Colonic mucosa (tissue), 4 donors: ENCODE results near the gene PAK5. TPM values are rescaled to one million over a fixed set of nuclear protein-coding genes. Genes with fewer than 3 reads are reported as not detected.

Experiments
- DNase-seq: peaks from one replicate; pipeline ENCODE4 v3.0.0-alpha.2; 2020
- H3K27ac ChIP-seq: fragments of 200-600 bp; one replicate; pipeline ENCODE4 v1.8.0; 2021
- H3K27me3 ChIP-seq: fragments of 200-600 bp; one replicate; pipeline ENCODE4 v1.8.0; 2021
- H3K36me3 ChIP-seq: fragments of 200-600 bp; one replicate; pipeline ENCODE4 v1.8.0; 2021
- H3K4me1 ChIP-seq: fragments of 200-600 bp; one replicate; pipeline ENCODE4 v1.8.0; 2021; ENCODE audit warnings: mild to moderate bottlenecking
- H3K4me3 ChIP-seq: fragments of 200-600 bp; one replicate; pipeline ENCODE4 v1.8.0; 2021
- H3K9ac ChIP-seq, 2 donors: one replicate each; pipeline ENCODE4 v1.7.0; 2013; ENCODE audit warnings: control low read depth in 2 of 2, low read depth in 2 of 2, low read length in 2 of 2
- H3K9me3 ChIP-seq: fragments of 200-600 bp; one replicate; pipeline ENCODE4 v1.8.0; 2021
- CTCF ChIP-seq: fragments of 200-600 bp; IDR thresholded peaks from one replicate; pipeline ENCODE4 v1.8.0; 2022; ENCODE audit warnings: antibody characterized with exemption, mild to moderate bottlenecking
- intact Hi-C: fragments of 100-400 bp; cut with DNase I; formaldehyde crosslinking; loops from one replicate; pipeline ENCODE4 v1.14.1; 2022
- total RNA-seq, 2 donors: library from RNA; stranded (reverse); fragmentation: NEBNext Ultra II Directional in 1 of 2; extraction: Animal tissue kit (Norgen Biotek cat#: 25700) in 1 of 2; gene quantifications; one replicate each; pipeline ENCODE4 v1.2.1, GENCODE V29; 2021
- donor health status: healthy.
- donor health status: DM: no; HTN: no; CAD: no.
- donor health status: DM: no; HTN: no; CAD: no.

Gene PAK5
- total RNA-seq, 2 donors from 2014 or later, result 0.07 TPM; not detected in 1

GRCh38 chr20:9634327-9634726 is 204.5 kb downstream of the PAK5 start:
- TF ChIP-seq CTCF, result no peak
- Histone ChIP-seq H3K27ac (no peak overlapping the region), H3K36me3 (no peaks in the 10 kb centered on the region), H3K4me1 (no peaks in the 10 kb centered on the region), H3K4me3 (no peak overlapping the region), H3K9ac (no peak overlapping the region), H3K27me3 (no peaks in the 10 kb centered on the region), H3K9me3 (no peaks in the 10 kb centered on the region)
- DNase-seq, result no peak
- intact Hi-C loops, result no loop called here

- Histone ChIP-seq H3K36me3 (no peaks in the 10 kb centered on the region), H3K27me3 (no peaks in the 10 kb centered on the region), H3K27ac (no peak overlapping the region), H3K9ac (no peak overlapping the region), H3K9me3 (no peaks in the 10 kb centered on the region), H3K4me3 (no peak overlapping the region), H3K4me1 (no peaks in the 10 kb centered on the region)
- DNase-seq, result no peak
- TF ChIP-seq CTCF, result no peak
- intact Hi-C loops, result no loop called here
Measured at GRCh38 chr20:9632991-9633390, 205.9 kb downstream of the PAK5 start.

DNA sequence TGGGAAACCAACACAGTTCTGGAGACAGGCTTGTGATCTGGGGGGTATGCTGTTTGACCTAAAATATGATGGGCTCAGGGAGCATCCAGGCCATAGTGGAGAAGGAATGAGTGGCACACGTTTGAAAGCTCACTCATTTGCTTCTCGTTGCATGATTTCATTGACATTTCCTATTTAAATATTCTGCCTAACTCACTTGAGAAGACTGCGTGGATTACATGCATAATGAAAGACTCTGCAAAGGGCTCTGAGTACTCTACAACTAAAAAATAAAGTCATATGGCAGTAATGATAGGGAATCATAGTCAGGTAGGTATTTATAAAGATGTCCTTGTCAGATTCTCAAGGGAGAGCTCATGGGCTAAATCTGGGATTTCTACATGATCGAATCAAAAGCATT is 206.6 kb downstream of the PAK5 start:
- no peak for TF ChIP-seq CTCF
- intact Hi-C loops, result no loop called here
- Histone ChIP-seq H3K4me1 (no peaks in the 10 kb centered on the region), H3K27me3 (no peaks in the 10 kb centered on the region), H3K4me3 (no peak overlapping the region), H3K9ac (no peak overlapping the region), H3K27ac (no peak overlapping the region), H3K36me3 (no peaks in the 10 kb centered on the region), H3K9me3 (no peaks in the 10 kb centered on the region)
- DNase-seq, result no peak

DNA sequence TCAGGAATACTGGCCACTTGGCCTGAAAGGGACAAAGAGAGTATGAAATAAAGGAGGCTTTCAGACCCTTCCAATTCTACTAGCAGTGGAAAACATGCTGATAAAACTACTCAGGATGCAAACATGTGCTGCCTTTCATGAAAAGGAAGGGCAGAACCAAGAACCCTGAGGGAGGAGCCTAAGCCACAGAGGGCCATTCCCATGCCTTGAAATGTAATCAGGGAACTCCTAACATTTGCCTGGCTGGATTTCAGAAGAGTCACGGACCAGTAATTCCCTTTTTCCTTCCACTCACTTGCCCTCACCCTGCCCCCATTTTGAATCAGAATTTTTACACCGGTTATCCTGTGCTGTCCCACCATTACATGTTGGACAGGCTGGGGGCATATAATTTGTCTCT is 208.3 kb downstream of the PAK5 start:
- Histone ChIP-seq H3K9ac (no peak overlapping the region), H3K9me3 (no peaks in the 10 kb centered on the region), H3K36me3 (no peaks in the 10 kb centered on the region), H3K27me3 (no peaks in the 10 kb centered on the region), H3K27ac (no peak overlapping the region), H3K4me1 (no peaks in the 10 kb centered on the region), H3K4me3 (no peak overlapping the region)
- no peak for TF ChIP-seq CTCF
- DNase-seq, result no peak
- intact Hi-C loops, result no loop called here

GRCh38 chr20:9629831-9630230 is 209.0 kb downstream of the PAK5 start:
- Histone ChIP-seq H3K4me1 (no peaks in the 10 kb centered on the region), H3K9ac (no peak overlapping the region), H3K9me3 (no peaks in the 10 kb centered on the region), H3K27ac (no peak overlapping the region), H3K36me3 (no peaks in the 10 kb centered on the region), H3K4me3 (no peak overlapping the region), H3K27me3 (no peaks in the 10 kb centered on the region)
- DNase-seq, result no peak
- intact Hi-C loops, result no loop called here
- no peak for TF ChIP-seq CTCF

DNA sequence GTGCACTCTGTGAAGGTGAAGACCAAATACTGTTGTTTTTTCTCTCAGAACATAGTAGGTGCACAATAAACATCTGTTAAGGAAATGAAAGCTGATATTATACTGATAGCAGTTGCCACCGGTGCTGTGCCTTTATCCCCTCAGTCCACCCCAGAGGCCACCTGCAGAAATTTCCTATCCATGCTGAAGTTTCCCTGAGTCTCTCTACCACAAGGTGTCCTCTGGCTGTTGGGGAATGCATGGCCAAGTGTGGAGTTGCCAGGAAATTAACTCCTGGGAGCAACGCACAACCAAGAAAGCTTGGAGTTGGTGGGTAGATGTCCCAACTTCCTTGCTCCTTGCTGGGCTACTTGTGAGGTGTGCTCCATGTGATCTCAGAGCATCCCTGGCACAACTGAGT is 210.3 kb downstream of the PAK5 start:
- TF ChIP-seq CTCF, result no peak
- no peaks in the 10 kb centered on the region for H3K36me3 ChIP-seq
- no peak for DNase-seq
- no peak overlapping the region for H3K4me3 ChIP-seq
- H3K4me1 ChIP-seq, result no peaks in the 10 kb centered on the region
- no peak overlapping the region for H3K9ac ChIP-seq
- intact Hi-C loops, result no loop called here
- no peak overlapping the region for H3K27ac ChIP-seq
- H3K9me3 ChIP-seq, result no peaks in the 10 kb centered on the region
- no peaks in the 10 kb centered on the region for H3K27me3 ChIP-seq
